ENCODE data around the gene C16orf92. TPM values are rescaled to one million over a fixed set of nuclear protein-coding genes. Genes with fewer than 3 reads are reported as not detected.

The C16orf92 gene
- polyA plus RNA-seq, 1 donor from 2014 or later, result not detected

- Histone ChIP-seq H3K9me2 (ENCODE audit: insufficient read depth, low read length) (no peaks in the 10 kb centered on the region), H3K9ac (ENCODE audit: low read length) (no peak overlapping the region), H3F3A (ENCODE audit: insufficient read depth, low read length, poor library complexity, severe bottlenecking) (no peaks in the 10 kb centered on the region), H3K9me3 (ENCODE audit: low read length) (no peaks in the 10 kb centered on the region), H3K79me2 (replicated peaks; ENCODE audit: insufficient read depth, low read length) (no peaks in the 10 kb centered on the region), H3K4me3 (ENCODE audit: low read length) (no peak overlapping the region), H4K20me1 (ENCODE audit: insufficient read depth) (no peaks in the 10 kb centered on the region), H3K4me2 (ENCODE audit: low read length) (no peak overlapping the region), H3K36me3 (ENCODE audit: insufficient read depth, low read length) (no peaks in the 10 kb centered on the region), H3K27ac (ENCODE audit: low read length) (no peak overlapping the region), H3K27me3 (ENCODE audit: insufficient read depth, low read depth, low read length) (no peaks in the 10 kb centered on the region), H2AFZ (ENCODE audit: low read depth, low read length) (no peak overlapping the region)
- TF ChIP-seq POLR2AphosphoS5 (IDR thresholded peaks at IDR 0.05) (no peak), MXI1 (conservative IDR thresholded peaks at IDR 0.05; ENCODE audit: poor library complexity, severe bottlenecking) (no peak), EZH2 (IDR thresholded peaks at IDR 0.05; ENCODE audit: borderline replicate concordance, insufficient read depth, low read length, poor library complexity, severe bottlenecking) (no peak), REST (IDR thresholded peaks at IDR 0.05; ENCODE audit: borderline replicate concordance) (no peak), EP300 (conservative IDR thresholded peaks at IDR 0.05; ENCODE audit: poor library complexity, severe bottlenecking) (no peak)
Observed at GRCh38 chr16:30003670-30004423, 19.2 kb upstream of the C16orf92 start.

GRCh38 chr16:30004424-30004776 lies 18.6 kb upstream of the C16orf92 start:
- Histone ChIP-seq H3K9ac (ENCODE audit: low read length) (no peak overlapping the region), H3F3A (ENCODE audit: insufficient read depth, low read length, poor library complexity, severe bottlenecking) (no peaks in the 10 kb centered on the region), H3K27ac (ENCODE audit: low read length) (no peak overlapping the region), H3K79me2 (replicated peaks; ENCODE audit: insufficient read depth, low read length) (no peaks in the 10 kb centered on the region), H4K20me1 (ENCODE audit: insufficient read depth) (no peaks in the 10 kb centered on the region), H3K9me3 (ENCODE audit: low read length) (no peaks in the 10 kb centered on the region), H3K27me3 (ENCODE audit: insufficient read depth, low read depth, low read length) (no peaks in the 10 kb centered on the region), H2AFZ (ENCODE audit: low read depth, low read length) (no peak overlapping the region), H3K4me2 (ENCODE audit: low read length) (no peak overlapping the region), H3K36me3 (ENCODE audit: insufficient read depth, low read length) (no peaks in the 10 kb centered on the region), H3K9me2 (ENCODE audit: insufficient read depth, low read length) (no peaks in the 10 kb centered on the region), H3K4me3 (ENCODE audit: low read length) (no peak overlapping the region)
- TF ChIP-seq SMC3 (conservative IDR thresholded peaks at IDR 0.05; ENCODE audit: poor library complexity), result no peak

- H3K9ac ChIP-seq (ENCODE audit: low read length), result no peak overlapping the region
Observed at GRCh38 chr16:30004811-30005242, 18.2 kb upstream of the C16orf92 start.

More at GRCh38 chr16:30004811-30005242, 18.2 kb upstream of the C16orf92 start:
- Histone ChIP-seq H3K27me3 (ENCODE audit: insufficient read depth, low read depth, low read length) (no peaks in the 10 kb centered on the region), H3F3A (ENCODE audit: insufficient read depth, low read length, poor library complexity, severe bottlenecking) (no peaks in the 10 kb centered on the region), H3K36me3 (ENCODE audit: insufficient read depth, low read length) (no peaks in the 10 kb centered on the region), H3K9me2 (ENCODE audit: insufficient read depth, low read length) (no peaks in the 10 kb centered on the region), H3K27ac (ENCODE audit: low read length) (no peak overlapping the region), H3K4me2 (ENCODE audit: low read length) (no peak overlapping the region), H3K9me3 (ENCODE audit: low read length) (no peaks in the 10 kb centered on the region), H2AFZ (ENCODE audit: low read depth, low read length) (no peak overlapping the region), H3K79me2 (replicated peaks; ENCODE audit: insufficient read depth, low read length) (no peaks in the 10 kb centered on the region), H4K20me1 (ENCODE audit: insufficient read depth) (no peaks in the 10 kb centered on the region), H3K4me3 (ENCODE audit: low read length) (no peak overlapping the region)
- TF ChIP-seq REST (IDR thresholded peaks at IDR 0.05; ENCODE audit: borderline replicate concordance) (no peak), SMC3 (conservative IDR thresholded peaks at IDR 0.05; ENCODE audit: poor library complexity) (no peak), MXI1 (conservative IDR thresholded peaks at IDR 0.05; ENCODE audit: poor library complexity, severe bottlenecking) (no peak), RAD21 (conservative IDR thresholded peaks at IDR 0.05) (no peak), EZH2 (IDR thresholded peaks at IDR 0.05; ENCODE audit: borderline replicate concordance, insufficient read depth, low read length, poor library complexity, severe bottlenecking) (no peak), EP300 (conservative IDR thresholded peaks at IDR 0.05; ENCODE audit: poor library complexity, severe bottlenecking) (no peak), POLR2AphosphoS5 (IDR thresholded peaks at IDR 0.05) (no peak), CTCF (IDR thresholded peaks at IDR 0.05; ENCODE audit: poor library complexity, severe bottlenecking) (no peak), TAF1 (IDR thresholded peaks at IDR 0.05; ENCODE audit: low read depth) (no peak)
